HG02884 (cell line): Measurements from ENCODE around the gene SLC27A1.

Experiments
- ATAC-seq: cut with Tn5 transposase; IDR thresholded peaks from one replicate; pipeline ENCODE4 v1.9.1; 2021; ENCODE audit warnings: mild to moderate bottlenecking, moderate library complexity; ENCODE audit not compliant: unreplicated experiment

SLC27A1 gene

GRCh38 chr19:17470068-17470841, at the start of gene SLC27A1:
Gene SLC27A1, plus strand, starts transcription at chr19:17470524. Its CDS starts 17 bp downstream, at chr19:17470541.
- ATAC-seq = peak; percentile 70

DNA sequence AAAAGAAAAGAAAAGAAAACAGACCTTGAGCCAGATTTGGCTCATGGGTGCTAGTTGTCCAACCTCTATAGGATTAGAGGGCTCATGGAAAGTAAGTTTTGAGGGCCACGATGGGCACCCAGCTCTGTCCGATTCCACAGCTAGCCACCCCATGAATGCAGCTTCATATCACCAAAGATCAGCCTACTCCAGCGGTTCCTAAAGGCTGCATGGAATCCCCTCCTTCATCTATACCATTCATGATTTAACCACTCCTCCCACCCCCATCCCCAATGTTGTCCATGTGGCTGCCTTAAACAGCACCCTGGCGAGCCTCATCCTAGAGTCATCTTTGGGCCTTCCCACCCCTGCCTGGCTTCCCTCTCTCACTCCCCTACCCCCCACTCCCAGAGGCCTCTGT, 48.4 kb upstream of the SLC27A1 start:
- ATAC-seq = no peak

GRCh38 chr19:17423429-17424208, 46.7 kb upstream of the SLC27A1 start:
- ATAC-seq = no peak

- no peak for ATAC-seq
These were observed 45.5 kb upstream of the SLC27A1 start for GRCh38 chr19:17424743-17425365.

DNA sequence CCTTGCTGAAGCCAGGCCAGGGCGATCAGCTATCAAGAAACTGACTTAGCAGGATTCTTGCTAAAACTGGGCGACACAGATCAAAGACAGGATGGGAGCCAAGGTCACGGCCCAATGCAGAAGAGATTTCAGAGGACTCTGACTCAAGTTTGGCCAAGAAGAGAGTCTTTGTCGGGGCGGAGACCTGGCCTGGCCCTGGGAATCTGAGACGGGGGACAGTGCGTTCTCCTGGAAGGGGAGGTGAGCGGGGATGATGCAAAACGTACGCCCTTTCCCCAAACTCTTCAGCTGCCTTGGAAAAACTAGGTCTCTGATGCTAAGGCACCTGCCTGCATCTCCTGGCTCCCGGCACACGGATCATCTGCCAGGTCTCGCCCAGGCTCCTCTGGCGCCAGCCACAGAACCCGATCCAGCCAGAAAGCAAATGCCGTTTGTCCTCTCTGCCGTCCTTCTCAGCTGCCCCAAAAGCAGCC, 40.6 kb upstream of the SLC27A1 start:
- no peak for ATAC-seq

DNA sequence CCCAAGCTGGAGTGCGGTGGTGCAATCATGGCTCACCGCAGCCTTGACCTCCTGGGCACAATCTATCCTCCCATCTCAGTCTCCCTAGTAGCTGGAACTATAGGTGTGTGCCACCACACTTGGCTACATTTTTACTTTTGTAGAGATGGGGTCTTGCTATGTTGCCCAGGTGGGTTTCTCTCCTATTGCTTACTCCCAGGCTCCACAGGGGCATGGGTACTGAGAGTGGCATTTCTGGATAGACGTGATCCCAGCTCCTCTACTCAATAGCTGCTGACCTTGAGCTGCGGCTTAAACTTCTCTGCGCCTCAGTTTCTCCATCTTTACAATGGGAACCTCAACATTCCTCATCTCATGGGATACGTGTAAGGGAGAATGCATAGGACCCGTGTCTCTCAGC, 38.9 kb upstream of the SLC27A1 start:
- no peak for ATAC-seq

DNA sequence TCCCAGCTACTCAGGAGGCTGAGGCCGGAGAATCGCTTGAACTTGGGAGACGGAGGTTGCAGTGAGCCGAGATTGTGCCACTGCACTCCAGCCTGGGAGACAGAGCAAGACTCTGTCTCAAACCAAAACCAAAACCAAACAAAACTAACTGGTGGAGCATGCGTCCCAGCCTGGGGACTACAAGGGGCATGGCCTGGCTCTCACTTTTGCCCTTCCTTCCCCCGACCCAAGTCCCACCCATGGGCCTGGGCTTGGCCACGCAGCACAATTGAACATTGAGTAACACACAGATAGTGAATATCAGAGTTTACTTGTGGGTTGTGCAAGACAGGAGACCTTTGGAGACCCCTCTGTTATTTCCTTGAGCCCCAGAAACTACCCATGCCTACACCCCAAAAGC, 35.1 kb upstream of the SLC27A1 start:
- ATAC-seq = no peak

- no peak for ATAC-seq
These were observed 34.0 kb upstream of the SLC27A1 start for GRCh38 chr19:17436094-17436873.

- ATAC-seq = no peak
These were observed 33.5 kb upstream of the SLC27A1 start for GRCh38 chr19:17436874-17437267.

DNA sequence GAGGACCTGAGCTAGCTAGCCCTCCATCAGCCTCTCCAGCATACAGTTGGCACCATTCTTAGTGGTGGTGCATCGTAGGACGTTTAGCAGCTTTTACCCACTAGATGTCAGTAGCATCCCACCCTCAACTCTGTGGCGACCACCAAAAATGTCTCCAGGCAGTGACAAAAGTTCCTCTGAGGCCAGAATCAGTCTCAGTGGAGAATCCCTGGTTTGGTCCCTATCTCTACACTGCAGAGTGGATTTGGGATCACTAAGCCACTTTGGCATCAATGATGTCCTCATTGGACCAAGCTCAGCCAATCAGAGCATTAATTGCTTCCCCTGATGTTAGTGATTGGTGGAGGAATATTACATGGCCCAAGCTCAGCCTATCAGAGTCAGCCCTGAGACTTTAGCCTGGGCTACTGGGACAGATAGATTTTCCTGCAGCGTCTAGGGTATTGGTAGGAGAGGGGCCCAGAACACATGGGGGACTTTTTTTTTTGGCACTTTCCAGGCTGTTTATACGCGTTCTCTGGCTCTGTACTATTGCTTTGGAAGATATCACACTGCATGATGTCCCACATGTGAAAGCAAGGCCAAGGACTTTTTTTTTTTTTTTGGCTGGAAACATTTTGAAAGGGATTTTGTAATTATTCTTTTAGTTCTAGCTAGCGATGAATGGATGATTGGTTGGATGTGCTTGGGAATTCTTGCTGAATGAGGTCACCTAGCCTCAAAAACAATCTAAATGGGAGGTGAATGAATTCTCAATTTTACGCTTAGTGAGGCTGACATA, 28.9 kb upstream of the SLC27A1 start:
- no peak for ATAC-seq

- no peak for ATAC-seq
These were observed 24.7 kb upstream of the SLC27A1 start for GRCh38 chr19:17445526-17446165.

- no peak for ATAC-seq
These were observed 22.6 kb upstream of the SLC27A1 start for GRCh38 chr19:17447704-17448130.

DNA sequence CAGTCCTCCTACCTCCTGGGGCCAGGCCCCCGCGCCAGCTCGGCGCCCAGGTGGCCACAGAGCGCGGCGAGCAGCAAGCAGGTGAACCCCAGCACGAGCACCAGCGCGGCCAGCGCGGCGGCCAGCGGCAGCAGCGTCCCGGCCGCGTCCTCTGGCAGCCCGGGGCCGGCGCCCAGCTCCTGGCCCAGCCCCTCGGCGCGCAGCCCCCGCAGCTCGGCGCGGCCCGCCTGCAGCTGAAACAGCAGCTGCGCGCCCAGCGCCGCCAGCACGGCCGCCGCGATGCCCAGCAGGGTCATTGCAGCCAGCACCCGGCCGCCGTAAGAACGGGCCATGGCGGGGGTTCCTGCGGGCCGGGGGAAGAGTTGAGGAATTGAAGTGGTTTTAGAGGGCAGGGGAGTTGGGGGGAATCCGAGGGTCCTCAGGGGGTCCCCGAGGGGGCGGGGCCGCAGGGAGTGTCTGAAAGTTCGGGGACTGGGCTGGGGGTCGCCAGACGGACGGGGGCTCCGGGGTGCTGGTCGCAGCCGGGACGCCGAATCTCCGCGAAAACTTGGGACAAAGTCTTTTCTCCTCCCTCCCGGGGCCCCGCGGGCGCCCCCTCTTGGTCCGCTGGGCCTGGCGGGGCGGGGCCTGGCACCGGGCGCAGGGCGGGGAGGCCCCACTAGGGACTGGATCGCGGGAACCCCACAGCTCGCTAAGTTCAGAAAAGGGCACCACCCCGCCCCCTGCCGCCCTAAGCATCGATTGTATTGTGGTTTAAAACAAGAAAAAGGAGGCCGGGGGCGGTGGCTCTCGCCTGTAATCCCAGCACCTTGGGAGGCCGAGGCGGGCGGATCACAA, 22.0 kb upstream of the SLC27A1 start, which contains the start of gene TMEM221:
TSS of gene TMEM221 (minus strand) at position 538 of the 837 bp plus-strand sequence. CDS start at position 332, 206 bp downstream.
- ATAC-seq = no peak

DNA sequence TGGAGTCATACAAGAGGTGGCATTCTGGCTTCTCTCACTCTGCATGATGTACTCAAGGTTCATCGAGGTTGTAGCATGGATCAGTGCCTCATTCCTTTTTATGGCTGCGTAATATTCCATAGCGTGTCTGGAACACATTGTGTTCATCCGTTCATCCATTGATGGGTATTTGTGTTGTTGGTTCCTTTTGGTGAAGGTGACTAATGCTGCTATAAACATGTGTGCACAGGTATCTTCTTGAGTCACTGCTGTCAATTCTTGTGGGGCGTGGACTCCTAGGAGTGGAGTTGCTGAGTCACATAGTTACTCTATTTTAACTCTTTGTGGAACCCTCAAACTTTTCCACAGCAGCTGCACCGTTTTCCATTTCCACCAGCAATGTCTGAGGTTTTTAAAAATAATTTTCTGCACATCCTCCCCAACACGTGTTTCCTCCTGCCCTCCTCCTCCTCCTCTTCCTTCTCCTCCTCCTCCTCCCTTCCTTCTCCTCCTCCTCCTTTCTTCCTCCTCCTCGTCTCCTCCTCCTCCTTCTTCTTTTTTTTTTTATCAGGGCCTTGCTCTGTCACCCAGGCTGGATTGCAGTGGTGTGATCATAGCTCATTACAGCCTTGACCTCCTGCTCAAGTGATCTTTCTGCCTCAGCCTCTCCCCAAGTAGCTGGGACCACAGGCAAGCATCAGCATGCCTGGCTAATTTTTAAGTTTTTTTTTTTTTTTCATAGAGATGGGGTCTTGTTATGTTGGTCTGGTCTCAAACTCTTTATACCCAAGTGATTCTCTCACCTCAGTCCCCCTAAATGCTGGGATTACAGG, 19.9 kb upstream of the SLC27A1 start:
- ATAC-seq = no peak

DNA sequence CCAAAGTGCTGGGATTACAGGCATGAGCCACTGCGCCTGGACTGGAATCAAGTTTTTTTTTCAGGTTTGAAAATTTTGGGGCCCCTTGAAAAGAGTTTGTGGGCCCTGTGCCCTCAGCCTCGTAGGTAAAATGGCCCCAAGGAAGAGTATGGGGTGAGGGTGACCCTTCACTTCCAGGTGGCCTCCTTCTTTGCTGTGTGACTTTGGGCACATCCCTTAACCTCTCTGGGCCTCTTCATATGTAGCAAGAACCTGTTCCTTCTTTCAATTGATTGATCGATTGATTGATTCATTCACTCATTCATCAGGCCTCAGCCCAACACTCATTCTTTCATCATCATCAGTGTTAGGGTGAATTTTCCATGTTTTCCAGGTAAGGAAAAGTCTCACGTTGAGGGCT, 18.5 kb upstream of the SLC27A1 start:
- no peak for ATAC-seq

GRCh38 chr19:17454576-17455071, 15.7 kb upstream of the SLC27A1 start:
- ATAC-seq = no peak

DNA sequence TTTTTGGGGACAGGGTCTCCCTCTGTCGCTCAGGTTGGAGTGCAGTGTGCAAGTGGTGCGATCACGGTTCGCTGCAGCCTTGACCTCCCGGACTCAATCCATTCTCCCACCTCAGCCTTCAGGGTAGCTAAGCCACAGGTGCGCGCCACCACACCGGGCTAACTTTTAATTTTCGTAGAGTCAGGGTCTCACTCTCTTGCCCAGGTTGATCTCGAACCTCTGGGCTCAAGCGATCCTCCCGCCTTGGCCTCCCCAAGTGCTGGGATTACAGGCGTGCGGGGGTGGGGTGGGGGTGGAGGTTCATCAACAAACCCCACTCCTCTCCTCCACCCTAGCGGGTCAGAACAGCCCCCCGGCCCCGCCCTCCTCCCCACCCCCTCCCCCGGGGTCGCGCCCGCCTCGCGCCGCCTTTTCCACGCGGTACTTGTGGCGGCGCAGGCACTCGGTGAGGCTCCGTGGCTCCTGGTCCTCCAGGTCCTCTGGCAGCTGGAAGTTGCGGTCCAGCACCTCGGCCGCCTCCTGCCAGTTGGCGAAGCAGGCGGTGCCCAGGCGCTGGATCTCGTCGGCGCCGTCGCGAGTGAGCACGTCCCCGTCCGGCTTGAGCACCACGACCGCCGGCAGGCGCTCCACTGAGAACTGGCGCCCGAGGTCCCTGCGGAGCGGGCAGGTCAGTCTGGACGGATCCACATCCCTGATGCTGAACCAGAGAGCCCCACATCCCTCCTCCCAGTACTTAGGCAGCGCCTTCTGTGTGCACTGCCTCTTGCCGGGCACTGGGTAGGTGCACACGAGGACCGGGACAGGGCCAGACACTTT, 14.8 kb upstream of the SLC27A1 start:
- ATAC-seq = no peak
